ENCODE measurements around the gene ZNF536.
"Not testable (repeated sequence)": the region's sequence is repeated elsewhere in the genome, so short reads cannot be mapped to it uniquely, and the experiment has no call there.

ZNF536 gene

DNA sequence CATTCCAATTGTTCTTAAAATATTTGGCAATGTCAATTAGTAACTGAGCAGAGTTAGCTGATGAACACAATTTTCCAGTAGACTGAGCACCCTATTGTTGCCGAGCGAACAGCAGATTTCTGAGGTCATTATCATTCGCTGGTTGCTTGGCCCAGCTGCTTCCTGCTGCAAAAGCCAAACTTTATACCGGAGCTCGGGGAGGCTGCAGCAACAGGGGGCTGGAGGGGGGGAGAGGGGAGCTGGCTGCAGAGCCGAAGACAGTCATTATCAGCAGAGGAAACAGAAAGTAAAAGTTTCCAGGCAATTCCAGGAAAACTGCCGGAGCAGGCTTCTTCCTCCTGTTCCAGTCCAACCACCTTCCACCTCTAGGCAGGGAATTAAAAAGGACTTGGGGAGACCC lies 77.9 kb downstream of the ZNF536 start:
- peak overlapping the region; percentile 15; the same call in 1 of the 2 replicates for H3K4me3 ChIP-seq (ENCODE audit: low read depth, low read length)
- no peaks in the 10 kb centered on the region for H3K27me3 ChIP-seq (ENCODE audit: control insufficient read depth, insufficient read depth, low read length)

DNA sequence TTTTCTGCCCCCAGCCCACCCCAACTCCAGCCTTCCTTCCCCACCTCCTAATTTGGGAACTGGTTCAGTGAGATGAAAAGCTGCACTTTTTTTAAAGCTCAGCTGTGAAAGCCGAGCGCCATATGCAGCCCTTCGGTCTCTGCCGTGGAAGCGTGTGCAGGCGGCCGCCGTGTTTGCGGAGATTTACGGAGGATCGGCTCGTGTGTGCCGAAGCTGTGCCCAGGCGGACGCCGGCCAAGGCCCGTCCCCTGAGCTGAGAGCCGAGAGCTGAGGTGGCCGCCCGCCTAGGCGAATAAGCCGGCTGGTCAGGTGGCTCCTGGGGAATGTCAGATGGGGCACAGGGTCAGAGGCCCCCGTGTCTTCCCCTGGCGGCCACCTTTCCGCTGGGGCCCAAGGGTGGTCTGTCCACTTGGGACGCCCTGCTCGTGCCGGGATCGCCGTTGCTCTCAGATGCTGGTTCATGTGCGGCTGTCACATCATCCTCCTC lies 78.7 kb downstream of the ZNF536 start:
- H3K36me3 ChIP-seq (ENCODE audit: control insufficient read depth, insufficient read depth, low read length), result no peaks in the 10 kb centered on the region
- no peaks in the 10 kb centered on the region for H3K27me3 ChIP-seq (ENCODE audit: control insufficient read depth, insufficient read depth, low read length)
- H3K4me1 ChIP-seq (ENCODE audit: control insufficient read depth, insufficient read depth, low read length), result peaks cover 27% of the 10 kb centered on the region
- no peak overlapping the region for H3K4me3 ChIP-seq (ENCODE audit: low read depth, low read length)
- H3K9me3 ChIP-seq (ENCODE audit: control insufficient read depth, insufficient read depth, low read depth, low read length), result no peaks in the 10 kb centered on the region
- no peak overlapping the region for H3K9ac ChIP-seq (ENCODE audit: low read length)
- H3K27ac ChIP-seq (ENCODE audit: low read depth, low read length), result no peak overlapping the region

More for the DNA sequence above, 77.9 kb downstream of the ZNF536 start:
- H3K36me3 ChIP-seq (ENCODE audit: control insufficient read depth, insufficient read depth, low read length), result no peaks in the 10 kb centered on the region
- peaks cover 27% of the 10 kb centered on the region for H3K4me1 ChIP-seq (ENCODE audit: control insufficient read depth, insufficient read depth, low read length)
- H3K27ac ChIP-seq (ENCODE audit: low read depth, low read length), result no peak overlapping the region
- no peak overlapping the region for H3K9ac ChIP-seq (ENCODE audit: low read length)
- no peaks in the 10 kb centered on the region for H3K9me3 ChIP-seq (ENCODE audit: control insufficient read depth, insufficient read depth, low read depth, low read length)

- Histone ChIP-seq H3K4me1 (ENCODE audit: control insufficient read depth, insufficient read depth, low read length) (peaks cover 27% of the 10 kb centered on the region), H3K4me3 (ENCODE audit: low read depth, low read length) (no peak overlapping the region), H3K9ac (ENCODE audit: low read length) (no peak overlapping the region), H3K36me3 (ENCODE audit: control insufficient read depth, insufficient read depth, low read length) (no peaks in the 10 kb centered on the region), H3K9me3 (ENCODE audit: control insufficient read depth, insufficient read depth, low read depth, low read length) (no peaks in the 10 kb centered on the region), H3K27me3 (ENCODE audit: control insufficient read depth, insufficient read depth, low read length) (no peaks in the 10 kb centered on the region), H3K27ac (ENCODE audit: low read depth, low read length) (no peak overlapping the region)
These were observed 80.7 kb downstream of the ZNF536 start for GRCh38 chr19:30452931-30453330.

DNA sequence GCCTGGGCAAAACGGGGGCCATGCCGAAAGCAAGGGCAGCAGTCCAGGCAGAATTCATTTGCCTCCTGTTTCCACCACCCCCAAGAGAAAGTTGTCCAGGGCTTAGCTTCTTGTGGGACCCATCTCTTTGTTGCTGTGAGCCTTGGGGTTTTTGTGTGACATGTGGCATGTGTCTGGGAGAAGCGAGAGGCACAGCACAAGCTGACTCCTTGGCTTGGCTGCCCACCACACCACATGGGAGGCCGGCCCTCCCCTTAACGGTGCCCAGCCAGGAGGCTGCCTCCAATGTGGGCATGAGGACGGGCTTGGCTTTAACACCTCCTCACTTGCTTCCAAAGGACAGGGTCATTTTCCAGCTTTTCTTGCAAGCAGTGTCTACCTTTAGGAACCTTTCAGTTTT lies 81.6 kb downstream of the ZNF536 start:
- Histone ChIP-seq H3K9ac (ENCODE audit: low read length) (no peak overlapping the region), H3K4me1 (ENCODE audit: control insufficient read depth, insufficient read depth, low read length) (peaks cover 23% of the 10 kb centered on the region), H3K4me3 (ENCODE audit: low read depth, low read length) (no peak overlapping the region), H3K27me3 (ENCODE audit: control insufficient read depth, insufficient read depth, low read length) (no peaks in the 10 kb centered on the region), H3K27ac (ENCODE audit: low read depth, low read length) (no peak overlapping the region), H3K36me3 (ENCODE audit: control insufficient read depth, insufficient read depth, low read length) (no peaks in the 10 kb centered on the region), H3K9me3 (ENCODE audit: control insufficient read depth, insufficient read depth, low read depth, low read length) (no peaks in the 10 kb centered on the region)

DNA sequence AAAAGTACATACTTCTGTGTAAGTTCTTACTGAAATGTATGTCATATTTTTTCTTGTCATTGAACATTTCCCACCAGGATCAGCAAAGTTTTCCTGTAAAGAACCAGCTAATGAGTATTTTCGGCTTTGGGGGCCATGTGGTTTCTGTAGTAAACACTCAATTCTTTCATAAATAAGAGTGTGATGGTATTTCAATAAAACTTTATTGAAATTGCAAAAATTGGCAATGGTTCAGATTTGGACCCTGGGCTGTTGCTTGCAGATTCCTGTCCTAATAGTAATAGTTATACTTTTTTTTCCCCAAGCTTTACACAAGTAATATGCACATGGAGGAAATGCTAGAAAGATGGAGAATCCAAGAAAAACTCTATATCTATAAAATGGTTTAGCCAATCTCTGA lies 83.7 kb downstream of the ZNF536 start:
- Histone ChIP-seq H3K4me1 (ENCODE audit: control insufficient read depth, insufficient read depth, low read length) (peaks cover 2% of the 10 kb centered on the region), H3K27me3 (ENCODE audit: control insufficient read depth, insufficient read depth, low read length) (no peaks in the 10 kb centered on the region), H3K27ac (ENCODE audit: low read depth, low read length) (no peak overlapping the region), H3K9me3 (ENCODE audit: control insufficient read depth, insufficient read depth, low read depth, low read length) (no peaks in the 10 kb centered on the region), H3K36me3 (ENCODE audit: control insufficient read depth, insufficient read depth, low read length) (no peaks in the 10 kb centered on the region), H3K4me3 (ENCODE audit: low read depth, low read length) (no peak overlapping the region), H3K9ac (ENCODE audit: low read length) (no peak overlapping the region)

GRCh38 chr19:30457484-30457883 lies 85.3 kb downstream of the ZNF536 start:
- no peak overlapping the region for H3K4me3 ChIP-seq (ENCODE audit: low read depth, low read length)
- no peaks in the 10 kb centered on the region for H3K9me3 ChIP-seq (ENCODE audit: control insufficient read depth, insufficient read depth, low read depth, low read length)
- H3K36me3 ChIP-seq (ENCODE audit: control insufficient read depth, insufficient read depth, low read length), result no peaks in the 10 kb centered on the region

GRCh38 chr19:30459859-30460258 lies 87.7 kb downstream of the ZNF536 start:
- no peaks in the 10 kb centered on the region for H3K9me3 ChIP-seq (ENCODE audit: control insufficient read depth, insufficient read depth, low read depth, low read length)
- H3K4me1 ChIP-seq (ENCODE audit: control insufficient read depth, insufficient read depth, low read length), result no peaks in the 10 kb centered on the region
- no peaks in the 10 kb centered on the region for H3K27me3 ChIP-seq (ENCODE audit: control insufficient read depth, insufficient read depth, low read length)
- no peak overlapping the region for H3K9ac ChIP-seq (ENCODE audit: low read length)
- H3K27ac ChIP-seq (ENCODE audit: low read depth, low read length), result no peak overlapping the region
- H3K36me3 ChIP-seq (ENCODE audit: control insufficient read depth, insufficient read depth, low read length), result no peaks in the 10 kb centered on the region
- no peak overlapping the region for H3K4me3 ChIP-seq (ENCODE audit: low read depth, low read length)

More at GRCh38 chr19:30457484-30457883, 85.3 kb downstream of the ZNF536 start:
- Histone ChIP-seq H3K27ac (ENCODE audit: low read depth, low read length) (no peak overlapping the region), H3K9ac (ENCODE audit: low read length) (no peak overlapping the region), H3K4me1 (ENCODE audit: control insufficient read depth, insufficient read depth, low read length) (no peaks in the 10 kb centered on the region), H3K27me3 (ENCODE audit: control insufficient read depth, insufficient read depth, low read length) (no peaks in the 10 kb centered on the region)

DNA sequence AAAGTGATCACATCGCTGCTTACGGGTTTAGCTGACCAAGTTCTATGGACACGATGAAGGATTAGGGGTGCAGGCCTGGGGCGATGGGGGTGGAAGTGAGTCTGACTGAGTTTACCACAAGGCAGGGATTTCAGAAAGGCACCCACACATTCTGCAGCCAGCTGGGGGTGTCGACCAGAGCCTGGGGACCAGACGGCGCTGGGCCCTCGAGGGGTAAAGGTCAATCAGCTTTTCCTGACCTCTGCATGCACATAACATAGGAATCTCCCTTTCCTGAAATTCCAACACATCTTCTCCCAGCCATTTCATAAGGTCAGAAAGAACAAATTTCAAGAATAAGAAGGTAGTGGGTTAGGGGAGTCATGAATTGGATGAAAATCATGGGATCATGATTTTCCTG lies 92.0 kb downstream of the ZNF536 start:
- Histone ChIP-seq H3K4me1 (ENCODE audit: control insufficient read depth, insufficient read depth, low read length) (no peaks in the 10 kb centered on the region), H3K36me3 (ENCODE audit: control insufficient read depth, insufficient read depth, low read length) (no peaks in the 10 kb centered on the region), H3K9ac (ENCODE audit: low read length) (no peak overlapping the region), H3K27ac (ENCODE audit: low read depth, low read length) (no peak overlapping the region), H3K4me3 (ENCODE audit: low read depth, low read length) (no peak overlapping the region), H3K27me3 (ENCODE audit: control insufficient read depth, insufficient read depth, low read length) (no peaks in the 10 kb centered on the region), H3K9me3 (ENCODE audit: control insufficient read depth, insufficient read depth, low read depth, low read length) (no peaks in the 10 kb centered on the region)

- H3K4me3 ChIP-seq (ENCODE audit: low read depth, low read length); H3K9ac ChIP-seq (ENCODE audit: low read length); H3K27me3 ChIP-seq (ENCODE audit: control insufficient read depth, insufficient read depth, low read length); H3K36me3 ChIP-seq (ENCODE audit: control insufficient read depth, insufficient read depth, low read length); H3K27ac ChIP-seq (ENCODE audit: low read depth, low read length); H3K9me3 ChIP-seq (ENCODE audit: control insufficient read depth, insufficient read depth, low read depth, low read length); H3K4me1 ChIP-seq (ENCODE audit: control insufficient read depth, insufficient read depth, low read length): not testable (repeated sequence)
These were observed 94.4 kb downstream of the ZNF536 start for GRCh38 chr19:30466598-30466997.

GRCh38 chr19:30467239-30467638 lies 95.1 kb downstream of the ZNF536 start:
- Histone ChIP-seq H3K4me1 (ENCODE audit: control insufficient read depth, insufficient read depth, low read length) (no peaks in the 10 kb centered on the region), H3K27ac (ENCODE audit: low read depth, low read length) (no peak overlapping the region), H3K9me3 (ENCODE audit: control insufficient read depth, insufficient read depth, low read depth, low read length) (no peaks in the 10 kb centered on the region), H3K9ac (ENCODE audit: low read length) (no peak overlapping the region), H3K27me3 (ENCODE audit: control insufficient read depth, insufficient read depth, low read length) (no peaks in the 10 kb centered on the region), H3K4me3 (ENCODE audit: low read depth, low read length) (no peak overlapping the region), H3K36me3 (ENCODE audit: control insufficient read depth, insufficient read depth, low read length) (no peaks in the 10 kb centered on the region)

GRCh38 chr19:30469774-30470173 lies 97.6 kb downstream of the ZNF536 start:
- H3K27ac ChIP-seq (ENCODE audit: low read depth, low read length), result no peak overlapping the region
- no peak overlapping the region for H3K9ac ChIP-seq (ENCODE audit: low read length)
- H3K4me3 ChIP-seq (ENCODE audit: low read depth, low read length), result no peak overlapping the region
- H3K27me3 ChIP-seq (ENCODE audit: control insufficient read depth, insufficient read depth, low read length), result no peaks in the 10 kb centered on the region
- no peaks in the 10 kb centered on the region for H3K36me3 ChIP-seq (ENCODE audit: control insufficient read depth, insufficient read depth, low read length)
- H3K9me3 ChIP-seq (ENCODE audit: control insufficient read depth, insufficient read depth, low read depth, low read length), result no peaks in the 10 kb centered on the region
- no peaks in the 10 kb centered on the region for H3K4me1 ChIP-seq (ENCODE audit: control insufficient read depth, insufficient read depth, low read length)

DNA sequence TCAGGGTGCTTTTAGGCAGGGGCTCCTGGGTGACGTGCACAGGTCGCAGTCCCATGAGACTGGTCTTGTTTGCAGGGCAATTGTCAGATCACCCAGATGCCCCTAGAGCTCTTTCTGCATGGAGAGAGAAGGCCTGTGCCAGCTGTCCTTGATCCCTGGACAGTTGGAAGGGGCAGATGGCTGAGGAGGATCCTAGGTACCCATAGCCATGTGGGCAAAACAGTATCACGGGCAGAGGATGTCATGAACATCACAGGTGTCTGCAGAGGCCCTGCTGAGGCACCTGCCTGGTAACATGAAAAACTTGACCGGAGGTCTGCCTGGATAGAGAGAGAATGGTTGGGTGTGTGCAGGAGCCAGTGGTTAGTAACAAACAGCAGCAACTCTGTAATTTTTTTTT lies 99.3 kb downstream of the ZNF536 start:
- H3K36me3 ChIP-seq (ENCODE audit: control insufficient read depth, insufficient read depth, low read length), result no peaks in the 10 kb centered on the region
- no peak overlapping the region for H3K4me3 ChIP-seq (ENCODE audit: low read depth, low read length)
- no peaks in the 10 kb centered on the region for H3K9me3 ChIP-seq (ENCODE audit: control insufficient read depth, insufficient read depth, low read depth, low read length)
- no peaks in the 10 kb centered on the region for H3K4me1 ChIP-seq (ENCODE audit: control insufficient read depth, insufficient read depth, low read length)
- no peak overlapping the region for H3K27ac ChIP-seq (ENCODE audit: low read depth, low read length)
- H3K27me3 ChIP-seq (ENCODE audit: control insufficient read depth, insufficient read depth, low read length), result no peaks in the 10 kb centered on the region
- no peak overlapping the region for H3K9ac ChIP-seq (ENCODE audit: low read length)
